Spleen (tissue), 11 donors: Measurements from ENCODE around the gene SEMA5A. TPM values are rescaled to one million over a fixed set of nuclear protein-coding genes. Genes with fewer than 3 reads are reported as not detected.

Experiments used
- DNase-seq: peaks from one replicate; pipeline ENCODE4 v3.0.0-alpha.2; 2020
- H3K27ac ChIP-seq, 8 donors: fragments of 200-600 bp; sonication (generic) in 7 of 8; 1 replicate in 4 of 8; 2 replicates in 4 of 8; pipeline versions ENCODE4 v1.5.0 to v1.8.0; 2016 to 2021; ENCODE audit warnings: inconsistent platforms in 4 of 8, mild to moderate bottlenecking in 4 of 8, moderate library complexity in 1 of 8
- H3K27me3 ChIP-seq, 7 donors: fragments of 200-600 bp; sonication (generic) in 6 of 7; replicated peaks in 1 of 7; 1 replicate in 4 of 7; 2 replicates in 3 of 7; pipeline versions ENCODE4 v1.5.0 to v1.8.0; 2016 to 2021; ENCODE audit warnings: inconsistent platforms in 3 of 7, mild to moderate bottlenecking in 1 of 7
- H3K36me3 ChIP-seq, 6 donors: fragments of 200-600 bp; sonication (generic) in 5 of 6; 1 replicate in 4 of 6; 2 replicates in 2 of 6; pipeline versions ENCODE4 v1.5.0 to v1.8.0; 2016 to 2021; ENCODE audit warnings: inconsistent platforms in 2 of 6
- H3K4me1 ChIP-seq, 6 donors: fragments of 200-600 bp; sonication (generic) in 5 of 6; 1 replicate in 3 of 6; 2 replicates in 3 of 6; pipeline versions ENCODE4 v1.5.0 to v1.8.0; 2016 to 2021; ENCODE audit warnings: inconsistent platforms in 3 of 6
- H3K4me3 ChIP-seq, 8 donors: fragments of 200-600 bp; sonication (generic) in 7 of 8; 1 replicate in 4 of 8; 2 replicates in 4 of 8; pipeline versions ENCODE4 v1.5.0 to v1.8.0; 2016 to 2021; ENCODE audit warnings: inconsistent platforms in 4 of 8, mild to moderate bottlenecking in 4 of 8, moderate library complexity in 2 of 8
- H3K9me3 ChIP-seq, 8 donors: fragments of 200-600 bp; sonication (generic) in 7 of 8; 1 replicate in 4 of 8; 2 replicates in 4 of 8; pipeline versions ENCODE4 v1.5.0 to v1.8.0; 2016 to 2021; ENCODE audit warnings: inconsistent platforms in 4 of 8
- CTCF ChIP-seq, 11 experiments: fragments of 200-600 bp in 7 of 11; fragments of 450-650 bp in 4 of 11; sonication (generic) in 4 of 11; IDR thresholded peaks in 8 of 11; conservative IDR thresholded peaks in 3 of 11; 1 replicate in 7 of 11; 2 replicates in 4 of 11; pipeline versions ENCODE4 v1.4.0 to v1.8.0; 2016 to 2021; ENCODE audit warnings: antibody characterized with exemption in 11 of 11, inconsistent platforms in 4 of 11, mild to moderate bottlenecking in 1 of 11
- POLR2A ChIP-seq, 3 donors: fragments of 450-650 bp; IDR thresholded peaks; one replicate each; pipeline ENCODE4 v1.5.1; 2017; ENCODE audit warnings: antibody characterized with exemption in 3 of 3, mild to moderate bottlenecking in 1 of 3
- POLR2AphosphoS5 ChIP-seq, 3 donors: sonication (generic); formaldehyde crosslinking; IDR thresholded peaks; one replicate each; pipeline ENCODE4 v1.5.1; 2017; ENCODE audit warnings: antibody characterized with exemption in 3 of 3
- WGBS, 5 donors: extraction: QIAGEN DNeasy Blood & Tissue Kit in 3 of 5; methylation state at CpG; one replicate each; pipeline versions ENCODE4 v1.1.5 to v1.1.7; 2013 to 2018; 5-methylcytosine and 5-hydroxymethylcytosine counted together
- intact Hi-C: fragments of 100-400 bp; cut with DNase I; formaldehyde crosslinking; loops from one replicate; pipeline ENCODE4 v1.15.0; 2023; ENCODE audit warnings: low total_unique reads
- polyA plus RNA-seq, 3 donors: library from polyadenylated mRNA; stranded (reverse); fragments of 200-250 nt; gene quantifications; one replicate each; pipeline ENCODE4 v1.2.1, GENCODE V29; 2013
- total RNA-seq, 7 donors: library from RNA; depleted of rRNA in 3 of 7; stranded (reverse); fragments of >200 nt in 3 of 7; fragmentation: NEBNext Ultra II Directional in 4 of 7; extraction: Animal tissue kit (Norgen Biotek cat#: 25700) in 4 of 7; gene quantifications; one replicate each; pipeline versions ENCODE4 v1.1.0 to v1.2.1, GENCODE V29; 2016 to 2021
- donor health status: healthy with polysubstance abuse.
- donor health status: DM: no; HTN: no; CAD: no; lungs with moderate emphysema.
- donor health status: DM: no; HTN: no; CAD: no.
- donor health status: Bipolar disorder and iron deficiency.
- donor health status: healthy.
- donor health status: DM: no; HTN: no; CAD: no.
- donor health status: DM: yes; HTN: yes; CAD: no.

The SEMA5A gene
- total and polyA plus RNA-seq, 10 donors = 1.4 to 30.9 (median 13.1) TPM

- WGBS, 5 donors = 5 to 23% (median 11%) methylated on average over 1 of the region's 1 CpG
- Histone ChIP-seq H3K4me1 (no peaks in the 10 kb centered on the region), H3K36me3 (no peaks in the 10 kb centered on the region), H3K9me3 (no peaks in the 10 kb centered on the region), H3K27me3 (no peaks in the 10 kb centered on the region), H3K27ac (no peak overlapping the region), H3K4me3 (no peak overlapping the region)
- DNase-seq = no peak
- intact Hi-C loops = no loop called here
- TF ChIP-seq CTCF (IDR thresholded peaks at IDR 0.05 in 8 of 11, conservative IDR thresholded peaks at IDR 0.05 in 3 of 11) (no peak), POLR2AphosphoS5 (IDR thresholded peaks at IDR 0.05) (no peak), POLR2A (IDR thresholded peaks at IDR 0.05) (no peak)
These were observed 348.0 kb downstream of the SEMA5A start for GRCh38 chr5:9197881-9198260.

- Histone ChIP-seq H3K9me3 (no peaks in the 10 kb centered on the region), H3K27me3 (no peaks in the 10 kb centered on the region), H3K4me3 (no peak overlapping the region), H3K4me1 (no peaks in the 10 kb centered on the region), H3K36me3 (no peaks in the 10 kb centered on the region), H3K27ac (no peak overlapping the region)
- 85 to 94% (median 93%) methylated on average over 12 to 13 of the region's 13 CpGs for WGBS, 5 donors
- intact Hi-C loops = no loop called here
- TF ChIP-seq CTCF (IDR thresholded peaks at IDR 0.05 in 8 of 11, conservative IDR thresholded peaks at IDR 0.05 in 3 of 11) = no peak
- TF ChIP-seq POLR2AphosphoS5 (IDR thresholded peaks at IDR 0.05) = no peak
- TF ChIP-seq POLR2A (IDR thresholded peaks at IDR 0.05) = no peak
- no peak for DNase-seq
These were observed 349.3 kb downstream of the SEMA5A start for GRCh38 chr5:9196403-9197227.

GRCh38 chr5:9194509-9194908 lies 351.4 kb downstream of the SEMA5A start:
- intact Hi-C loops = no loop called here
- DNase-seq = no peak
- H3K27me3 ChIP-seq = no peaks in the 10 kb centered on the region
- H3K4me1 ChIP-seq = no peaks in the 10 kb centered on the region
- WGBS, 5 donors = 20 to 51% (median 38%) methylated on average over 3 of the region's 3 CpGs
- no peak overlapping the region for H3K27ac ChIP-seq
- TF ChIP-seq CTCF (IDR thresholded peaks at IDR 0.05 in 8 of 11, conservative IDR thresholded peaks at IDR 0.05 in 3 of 11) (no peak), POLR2A (IDR thresholded peaks at IDR 0.05) (no peak), POLR2AphosphoS5 (IDR thresholded peaks at IDR 0.05) (no peak)
- H3K4me3 ChIP-seq = no peak overlapping the region
- no peaks in the 10 kb centered on the region for H3K9me3 ChIP-seq
- no peaks in the 10 kb centered on the region for H3K36me3 ChIP-seq

- Histone ChIP-seq H3K27ac (no peak overlapping the region), H3K27me3 (no peaks in the 10 kb centered on the region), H3K9me3 (no peaks in the 10 kb centered on the region), H3K36me3 (no peaks in the 10 kb centered on the region), H3K4me1 (no peaks in the 10 kb centered on the region), H3K4me3 (no peak overlapping the region)
- no peak for DNase-seq
- WGBS, 5 donors = 76 to 90% (median 80%) methylated on average over 2 of the region's 2 CpGs
- intact Hi-C loops = no loop called here
- TF ChIP-seq POLR2AphosphoS5 (IDR thresholded peaks at IDR 0.05) (no peak), CTCF (IDR thresholded peaks at IDR 0.05 in 8 of 11, conservative IDR thresholded peaks at IDR 0.05 in 3 of 11) (no peak), POLR2A (IDR thresholded peaks at IDR 0.05) (no peak)
These were observed 353.6 kb downstream of the SEMA5A start for GRCh38 chr5:9192266-9192665.
